Keratinocyte (primary cell): ENCODE data around the gene P2RX7.

Experiments
- CTCF ChIP-seq, 3 experiments: IDR thresholded peaks in 1 of 3; conservative IDR thresholded peaks in 1 of 3; optimal IDR thresholded peaks in 1 of 3; 2 replicates in 2 of 3; 3 replicates in 1 of 3; pipeline versions ENCODE3 to v1.5.1; 2011; ENCODE audit warnings: low read length in 3 of 3, mild to moderate bottlenecking in 3 of 3, moderate library complexity in 2 of 3, control low read depth in 1 of 3, inconsistent platforms in 1 of 3; ENCODE audit not compliant: insufficient read depth in 2 of 3; ENCODE audit errors: extremely low read depth in 1 of 3
- EZH2 ChIP-seq: IDR thresholded peaks from one replicate; pipeline ENCODE4 v1.6.1; 2012; ENCODE audit warnings: inconsistent platforms, mild to moderate bottlenecking, low read length, moderate library complexity

- TF ChIP-seq CTCF (optimal IDR thresholded peaks at IDR 0.05 in 1 of 3, IDR thresholded peaks at IDR 0.05 in 1 of 3, conservative IDR thresholded peaks at IDR 0.05 in 1 of 3; ENCODE audit: extremely low read depth in 1 of 3, insufficient read depth in 2 of 3, low read length in 3 of 3) (no peak), EZH2 (no peak)
Observed at GRCh38 chr12:121170151-121170550, 37.5 kb downstream of the P2RX7 start.
